Activated CD4-positive, alpha-beta T cell treated with anti-CD3 and anti-CD28 coated beads for 36 hours (primary cell): ENCODE data around the gene LHFPL2. TPM values are rescaled to one million over a fixed set of nuclear protein-coding genes. Genes with fewer than 3 reads are reported as not detected.

Source experiments
- ATAC-seq: fragments of 200-7000 bp; cut with Tn5 transposase; one replicate; pipeline ENCODE4 v1.10.0; 2021; ENCODE audit warnings: mild to moderate bottlenecking, moderate library complexity
- CTCF ChIA-PET: fragments of 350-600 bp; sonication (Branson Sonifier 250); formaldehyde crosslinking; loops from one replicate; lab custom pipeline; 2021; ENCODE audit warnings: antibody characterized with exemption; lab: Charles Lee
- POLR2A ChIA-PET: fragments of 350-600 bp; sonication (Branson Sonifier 250); formaldehyde crosslinking; loops from one replicate; lab custom pipeline; 2021; ENCODE audit warnings: antibody characterized with exemption, inconsistent platforms; lab: Charles Lee
- DNase-seq: peaks from one replicate; pipeline ENCODE4 v3.0.0-alpha.2; 2020
- H3K27ac Mint-ChIP-seq: one replicate; pipeline ENCODE4 v1.8.0; 2021; ENCODE audit warnings: mixed read lengths
- H3K27me3 Mint-ChIP-seq: one replicate; pipeline ENCODE4 v1.8.0; 2021; ENCODE audit warnings: mixed read lengths
- H3K36me3 Mint-ChIP-seq: one replicate; pipeline ENCODE4 v1.8.0; 2021; ENCODE audit warnings: low read depth, mixed read lengths
- H3K4me1 Mint-ChIP-seq: one replicate; pipeline ENCODE4 v1.8.0; 2021; ENCODE audit warnings: mixed read lengths
- H3K4me3 Mint-ChIP-seq: one replicate; pipeline ENCODE4 v1.8.0; 2021; ENCODE audit warnings: mild to moderate bottlenecking, moderate library complexity, mixed read lengths
- H3K9me3 Mint-ChIP-seq: one replicate; pipeline ENCODE4 v1.8.0; 2021; ENCODE audit warnings: low read depth, mixed read lengths
- intact Hi-C, 2 experiments: fragments of 100-400 bp; cut with DNase I in 1 of 2; cut with micrococcal nuclease in 1 of 2; formaldehyde crosslinking; loops; one replicate each; pipeline versions ENCODE4 v1.14.2 to v1.15.1; 2022 to 2024; cut with DNase I, micrococcal nuclease
- total RNA-seq, 2 experiments: library from RNA; stranded (reverse); gene quantifications; one replicate each; pipeline ENCODE4 v1.2.3, GENCODE V29; 2021

LHFPL2 gene
- total RNA-seq, 2 experiments from 2014 or later, result 0.14 to 0.21 TPM

- H3K27me3 Mint-ChIP-seq, result no peaks in the 10 kb centered on the region
- intact Hi-C loops, result loop anchor here in 1 of 2 experiments (10.0 kb wide), 1 partner anchor 427 kb away; no protein-coding TSS in a partner anchor
- H3K4me3 Mint-ChIP-seq, result no peak overlapping the region
- no peak overlapping the region for H3K27ac Mint-ChIP-seq
- no peaks in the 10 kb centered on the region for H3K4me1 Mint-ChIP-seq
- ChIA-PET POLR2A (no interaction called here), CTCF (interaction anchor here (0.6 to 1.2 kb wide), 5 partner anchors 9 to 385 kb away, joined by 3 to 4 read pairs (median 3); no protein-coding TSS in a partner anchor)
- H3K9me3 Mint-ChIP-seq, result no peaks in the 10 kb centered on the region
- no peaks in the 10 kb centered on the region for H3K36me3 Mint-ChIP-seq
- DNase-seq, result no peak
- no peak for ATAC-seq
These were observed 111.2 kb downstream of the LHFPL2 start for GRCh38 chr5:78537411-78537810.

- intact Hi-C loops, result loop anchor here in 1 of 2 experiments (10.0 kb wide), 1 partner anchor 428 kb away; no protein-coding TSS in a partner anchor
- Mint-ChIP-seq H3K27me3 (no peaks in the 10 kb centered on the region), H3K4me3 (no peak overlapping the region), H3K4me1 (no peaks in the 10 kb centered on the region), H3K27ac (no peak overlapping the region), H3K36me3 (no peaks in the 10 kb centered on the region), H3K9me3 (no peaks in the 10 kb centered on the region)
- POLR2A ChIA-PET, result no interaction called here
- CTCF ChIA-PET, result interaction anchor here (1.2 kb wide), 1 partner anchor 10 kb away, joined by 4 read pairs; no protein-coding TSS in a partner anchor
- ATAC-seq, result no peak
- no peak for DNase-seq
These were observed 111.8 kb downstream of the LHFPL2 start for GRCh38 chr5:78536661-78537196.

GRCh38 chr5:78534905-78535200, 113.7 kb downstream of the LHFPL2 start:
- no peak for DNase-seq
- ATAC-seq, result no peak
- Mint-ChIP-seq H3K27me3 (no peaks in the 10 kb centered on the region), H3K36me3 (no peaks in the 10 kb centered on the region), H3K27ac (no peak overlapping the region), H3K9me3 (no peaks in the 10 kb centered on the region), H3K4me3 (no peak overlapping the region), H3K4me1 (no peaks in the 10 kb centered on the region)
- intact Hi-C loops, result loop anchor here in 1 of 2 experiments (10.0 kb wide), 1 partner anchor 430 kb away; no protein-coding TSS in a partner anchor
- ChIA-PET POLR2A (no interaction called here), CTCF (interaction anchor here (1.2 kb wide), 1 partner anchor 162 kb away, joined by 3 read pairs; no protein-coding TSS in a partner anchor)

- CTCF ChIA-PET, result interaction anchor here (0.7 to 1.5 kb wide), 3 partner anchors 8 to 162 kb away, joined by 3 to 8 read pairs (median 3); no protein-coding TSS in a partner anchor
- H3K36me3 Mint-ChIP-seq, result no peaks in the 10 kb centered on the region
- ATAC-seq, result no peak
These were observed 114.2 kb downstream of the LHFPL2 start for GRCh38 chr5:78534148-78534904.

GRCh38 chr5:78533356-78533755, 115.2 kb downstream of the LHFPL2 start:
- Mint-ChIP-seq H3K27ac (no peak overlapping the region), H3K4me1 (no peaks in the 10 kb centered on the region), H3K9me3 (no peaks in the 10 kb centered on the region), H3K36me3 (no peaks in the 10 kb centered on the region), H3K4me3 (no peak overlapping the region), H3K27me3 (no peaks in the 10 kb centered on the region)
- no peak for DNase-seq
- POLR2A ChIA-PET, result no interaction called here
- CTCF ChIA-PET, result interaction anchor here (0.6 to 1.5 kb wide), 6 partner anchors 9 to 872 kb away, joined by 3 to 8 read pairs (median 4); partner anchors contain the start of gene SCAMP1
- intact Hi-C loops, result loop anchor here in 1 of 2 experiments (1.0 to 10.0 kb wide), 2 partner anchors 213 to 431 kb away; no protein-coding TSS in a partner anchor
- peak; percentile 42 for ATAC-seq

More at GRCh38 chr5:78534148-78534904, 114.2 kb downstream of the LHFPL2 start:
- Mint-ChIP-seq H3K27me3 (no peaks in the 10 kb centered on the region), H3K4me1 (no peaks in the 10 kb centered on the region), H3K9me3 (no peaks in the 10 kb centered on the region), H3K27ac (no peak overlapping the region), H3K4me3 (no peak overlapping the region)
- intact Hi-C loops, result loop anchor here in 1 of 2 experiments (10.0 kb wide), 1 partner anchor 430 kb away; no protein-coding TSS in a partner anchor
- no peak for DNase-seq
- POLR2A ChIA-PET, result no interaction called here

GRCh38 chr5:78530342-78531096, 118.1 kb downstream of the LHFPL2 start:
- H3K36me3 Mint-ChIP-seq, result no peaks in the 10 kb centered on the region
- no peaks in the 10 kb centered on the region for H3K27me3 Mint-ChIP-seq
- ATAC-seq, result no peak
- POLR2A ChIA-PET, result no interaction called here
- no peaks in the 10 kb centered on the region for H3K9me3 Mint-ChIP-seq
- CTCF ChIA-PET, result no interaction called here
- no peak overlapping the region for H3K27ac Mint-ChIP-seq
- no peak overlapping the region for H3K4me3 Mint-ChIP-seq
- H3K4me1 Mint-ChIP-seq, result no peaks in the 10 kb centered on the region
- intact Hi-C loops, result loop anchor here in 1 of 2 experiments (10.0 kb wide), 1 partner anchor 434 kb away; no protein-coding TSS in a partner anchor
- DNase-seq, result no peak

- Mint-ChIP-seq H3K4me1 (no peaks in the 10 kb centered on the region), H3K27ac (no peak overlapping the region), H3K9me3 (no peaks in the 10 kb centered on the region), H3K4me3 (no peak overlapping the region), H3K27me3 (peaks cover 4% of the 10 kb centered on the region), H3K36me3 (no peaks in the 10 kb centered on the region)
- DNase-seq (no peak), ATAC-seq (no peak)
- CTCF ChIA-PET, result interaction anchor here (0.7 kb wide), 1 partner anchor 564 kb away, joined by 4 read pairs; no protein-coding TSS in a partner anchor
- intact Hi-C loops, result no loop called here
- POLR2A ChIA-PET, result no interaction called here
These were observed 120.6 kb downstream of the LHFPL2 start for GRCh38 chr5:78527925-78528324.

GRCh38 chr5:78527054-78527859, 121.3 kb downstream of the LHFPL2 start:
- Mint-ChIP-seq H3K4me3 (no peak overlapping the region), H3K27ac (no peak overlapping the region), H3K27me3 (peaks cover 8% of the 10 kb centered on the region), H3K4me1 (no peaks in the 10 kb centered on the region), H3K9me3 (no peaks in the 10 kb centered on the region), H3K36me3 (no peaks in the 10 kb centered on the region)
- ChIA-PET POLR2A (no interaction called here), CTCF (interaction anchor here (0.7 kb wide), 1 partner anchor 565 kb away, joined by 4 read pairs; no protein-coding TSS in a partner anchor)
- DNase-seq, result no peak
- ATAC-seq, result no peak
- intact Hi-C loops, result no loop called here

GRCh38 chr5:78526049-78526525, 122.5 kb downstream of the LHFPL2 start:
- peaks cover 10% of the 10 kb centered on the region for H3K27me3 Mint-ChIP-seq
- no peaks in the 10 kb centered on the region for H3K36me3 Mint-ChIP-seq
- no peak overlapping the region for H3K27ac Mint-ChIP-seq
- no peaks in the 10 kb centered on the region for H3K4me1 Mint-ChIP-seq
- ChIA-PET POLR2A (no interaction called here), CTCF (interaction anchor here (1.2 kb wide), 1 partner anchor 14 kb away, joined by 3 read pairs; no protein-coding TSS in a partner anchor)
- H3K4me3 Mint-ChIP-seq, result no peak overlapping the region
- DNase-seq (peak; percentile 11), ATAC-seq (peak; percentile 57)
- H3K9me3 Mint-ChIP-seq, result no peaks in the 10 kb centered on the region
- intact Hi-C loops, result no loop called here

- POLR2A ChIA-PET, result no interaction called here
- Mint-ChIP-seq H3K4me1 (no peaks in the 10 kb centered on the region), H3K27ac (no peak overlapping the region), H3K9me3 (no peaks in the 10 kb centered on the region), H3K4me3 (no peak overlapping the region), H3K27me3 (peaks cover 32% of the 10 kb centered on the region), H3K36me3 (no peaks in the 10 kb centered on the region)
- ATAC-seq (no peak), DNase-seq (no peak)
- intact Hi-C loops, result no loop called here
- CTCF ChIA-PET, result interaction anchor here (0.8 kb wide), 1 partner anchor 25 kb away, joined by 3 read pairs; no protein-coding TSS in a partner anchor
These were observed 125.0 kb downstream of the LHFPL2 start for GRCh38 chr5:78523314-78524193.
